ENCODE measurements around the gene RPL10A. TPM values are rescaled to one million over a fixed set of nuclear protein-coding genes. Genes with fewer than 3 reads are reported as not detected.
A peak's percentile ranks its signal among the peaks of the same experiment; 100 is the strongest.

RPL10A gene
- total and polyA plus RNA-seq, 2 of the 8 experiments (the other 6 are each of a cell fraction or from before 2014, with no cell fraction given) = 1,893 to 2,948 TPM

DNA sequence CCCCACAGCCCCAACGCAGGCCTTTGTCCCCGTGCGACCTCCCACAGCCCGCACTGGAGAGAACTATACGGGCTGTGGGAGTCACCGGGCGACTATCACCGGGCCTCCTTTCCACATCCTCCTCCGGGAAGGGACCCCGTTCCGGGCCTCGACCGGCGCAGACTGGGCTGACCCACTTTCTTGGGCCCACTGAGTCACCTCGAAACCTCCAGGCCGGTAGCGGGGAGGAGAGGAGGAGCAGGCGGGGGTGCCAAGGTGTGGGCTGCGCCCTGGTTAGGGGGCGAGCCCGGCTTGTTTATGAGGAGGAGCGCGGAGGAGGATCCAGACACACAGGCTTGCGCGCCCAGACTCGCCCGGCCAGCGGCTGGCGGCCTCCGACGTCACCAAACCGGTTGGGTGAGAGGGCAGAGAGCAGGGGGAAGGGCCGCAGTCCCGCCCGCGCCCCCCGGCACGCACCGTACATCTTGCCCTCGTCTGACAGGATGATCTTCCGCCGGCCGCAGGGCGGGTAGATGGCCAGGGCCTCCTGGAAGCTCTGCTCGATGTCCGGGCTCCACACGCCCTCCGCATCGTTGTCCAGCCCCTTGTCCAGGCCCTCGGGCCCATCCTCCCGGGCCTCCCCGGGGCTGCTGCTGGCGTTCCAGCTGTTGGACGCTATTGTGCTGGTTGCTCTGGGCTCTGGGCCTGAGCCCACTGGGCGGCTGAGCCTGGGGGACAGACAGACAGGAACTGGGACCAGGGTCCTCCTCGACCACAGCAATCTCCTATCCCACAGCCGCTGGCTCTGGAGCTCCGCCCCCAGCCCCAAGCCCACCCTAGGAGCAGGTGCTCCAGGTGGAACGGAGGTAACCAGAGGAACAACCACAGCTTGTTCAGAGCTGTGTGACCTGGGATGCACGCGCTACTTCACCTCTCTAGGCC, 18.1 kb downstream of the RPL10A start:
- Histone ChIP-seq H2BK120ac (replicated peaks; ENCODE audit: low read depth, low read length) (peak overlapping the region; percentile 58), H3K4ac (replicated peaks; ENCODE audit: insufficient read length, low read depth, low read length) (peak overlapping the region; percentile 27), H4K8ac (ENCODE audit: extremely low read depth, insufficient read depth, low read length) (peak overlapping the region; percentile 96), H3K27me3 (replicated peaks in 1 of 4; ENCODE audit: control insufficient read depth in 3 of 4, extremely low read depth in 1 of 4, insufficient read depth in 3 of 4, low read length in 3 of 4) (no peaks in the 10 kb centered on the region), H2AK5ac (ENCODE audit: low read depth, low read length) (peak overlapping the region; percentile 94), H2BK5ac (ENCODE audit: low read depth, low read length) (peak overlapping the region; percentile 99), H4K20me1 (replicated peaks in 1 of 2; ENCODE audit: control insufficient read depth in 1 of 2, insufficient read depth in 2 of 2, low read length in 2 of 2) (peaks cover 0 to 9% of the 10 kb centered on the region in 2 experiments), H2BK15ac (ENCODE audit: low read length) (peak overlapping the region; percentile 88), H3K79me2 (ENCODE audit: control insufficient read depth in 1 of 2, insufficient read depth in 2 of 2, low read length in 2 of 2) (peaks cover 0 to 17% of the 10 kb centered on the region in 2 experiments; a peak in 2 of 4 replicates), H2AFZ (ENCODE audit: low read length) (no peak overlapping the region), H2BK20ac (ENCODE audit: low read length) (peak overlapping the region; percentile 93), H2BK12ac (ENCODE audit: low read depth, low read length) (peak overlapping the region; percentile 100), H3K56ac (replicated peaks; ENCODE audit: insufficient read length, low read depth, low read length) (peak overlapping the region; percentile 77), H4K91ac (replicated peaks; ENCODE audit: insufficient read length, low read length) (peak overlapping the region; percentile 67), H3K4me1 (replicated peaks in 1 of 4; ENCODE audit: control insufficient read depth in 3 of 4, insufficient read depth in 4 of 4, low read length in 3 of 4) (peaks cover 21 to 57% (median 48%) of the 10 kb centered on the region in 4 experiments), H3K27ac (ENCODE audit: low read depth, low read length) (peak overlapping the region; percentile 97), H3K23me2 (ENCODE audit: low read depth, low read length) (peaks cover 8% of the 10 kb centered on the region), H3K4me3 (ENCODE audit: extremely low read depth in 1 of 4, insufficient read depth in 2 of 4, low read depth in 3 of 4, low read length in 4 of 4) (peak overlapping the region; percentile 9 to 60 (median 45); a peak in 7 of 8 replicates), H3K36me3 (ENCODE audit: control insufficient read depth in 2 of 4, insufficient read depth in 4 of 4, low read length in 3 of 4) (peaks cover 0 to 8% (median 1%) of the 10 kb centered on the region in 4 experiments; a peak in 1 of 8 replicates), H3K23ac (ENCODE audit: insufficient read length) (no peak overlapping the region), H3K79me1 (ENCODE audit: low read depth, low read length) (peaks cover 9% of the 10 kb centered on the region), H3K4me2 (ENCODE audit: insufficient read depth in 1 of 2, low read depth in 2 of 2, low read length in 2 of 2) (peak overlapping the region; percentile 71 to 78), H3K9me3 (ENCODE audit: insufficient read depth in 2 of 2, low read depth in 1 of 2, low read length in 1 of 2) (no peaks in the 10 kb centered on the region), H3K9ac (replicated peaks in 1 of 4; ENCODE audit: extremely low read depth in 1 of 4, low read depth in 3 of 4, low read length in 3 of 4) (peak overlapping the region; percentile 61 to 79 (median 75)), H3K14ac (ENCODE audit: insufficient read length) (no peak overlapping the region), H4K5ac (ENCODE audit: insufficient read length, low read depth, low read length) (peak overlapping the region; percentile 46), H3K18ac (ENCODE audit: extremely low read depth, low read length) (peak overlapping the region; percentile 96)
- no peak for FAIRE-seq
- peak in 1 of 2 experiments; percentile 95 for DNase-seq (ENCODE audit: low read depth in 1 of 2, low spot score in 2 of 2)
- 10% methylated on average over 53 of the region's 61 CpGs; no CpG with 5 or more reads in 1 of the 2 experiments for WGBS, 2 experiments (ENCODE audit: extremely low coverage in 1 of 2, insufficient coverage in 1 of 2, insufficient read length in 1 of 2, insufficient replicate concordance in 2 of 2, low coverage in 1 of 2, low lambda C conversion rate in 2 of 2, missing lambda C conversion rate in 1 of 2)
- ChIA-PET POLR2A (ENCODE audit: partially characterized antibody) (interaction anchor here (0.5 to 37.6 kb wide), 9 partner anchors 7 to 278 kb away, joined by 3 to 1319 read pairs (median 4); partner anchors contain the start of genes RPL10A, TEAD3 and ZNF76), CTCF (ENCODE audit: partially characterized antibody) (interaction anchor here (0.6 to 3.6 kb wide), 17 partner anchors 9 to 1140 kb away, joined by 3 to 13 read pairs (median 4); partner anchors contain the start of genes RPL10A and TEAD3)
- TF ChIP-seq, protein P1, sequence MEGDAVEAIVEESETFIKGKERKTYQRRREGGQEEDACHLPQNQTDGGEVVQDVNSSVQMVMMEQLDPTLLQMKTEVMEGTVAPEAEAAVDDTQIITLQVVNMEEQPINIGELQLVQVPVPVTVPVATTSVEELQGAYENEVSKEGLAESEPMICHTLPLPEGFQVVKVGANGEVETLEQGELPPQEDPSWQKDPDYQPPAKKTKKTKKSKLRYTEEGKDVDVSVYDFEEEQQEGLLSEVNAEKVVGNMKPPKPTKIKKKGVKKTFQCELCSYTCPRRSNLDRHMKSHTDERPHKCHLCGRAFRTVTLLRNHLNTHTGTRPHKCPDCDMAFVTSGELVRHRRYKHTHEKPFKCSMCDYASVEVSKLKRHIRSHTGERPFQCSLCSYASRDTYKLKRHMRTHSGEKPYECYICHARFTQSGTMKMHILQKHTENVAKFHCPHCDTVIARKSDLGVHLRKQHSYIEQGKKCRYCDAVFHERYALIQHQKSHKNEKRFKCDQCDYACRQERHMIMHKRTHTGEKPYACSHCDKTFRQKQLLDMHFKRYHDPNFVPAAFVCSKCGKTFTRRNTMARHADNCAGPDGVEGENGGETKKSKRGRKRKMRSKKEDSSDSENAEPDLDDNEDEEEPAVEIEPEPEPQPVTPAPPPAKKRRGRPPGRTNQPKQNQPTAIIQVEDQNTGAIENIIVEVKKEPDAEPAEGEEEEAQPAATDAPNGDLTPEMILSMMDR (IDR thresholded peaks at IDR 0.05; ENCODE audit: control extremely low read depth in 1 of 3, insufficient read depth in 1 of 3, low read depth in 1 of 3, low read length in 3 of 3) = no peak
- TF ChIP-seq YY1 (IDR thresholded peaks at IDR 0.05; ENCODE audit: low read depth, low read length) (no peak), CBX8 (IDR thresholded peaks at IDR 0.05; ENCODE audit: borderline replicate concordance, low read depth, low read length) (no peak), SP1 (IDR thresholded peaks at IDR 0.05; ENCODE audit: low read depth, low read length) (peak; percentile 96), HDAC6 (IDR thresholded peaks at IDR 0.05; ENCODE audit: low read depth, low read length) (no peak), ZNF274 (IDR thresholded peaks at IDR 0.05; ENCODE audit: borderline replicate concordance, extremely low read depth, low read length) (no peak)

All from H1 (cell line).